NCI-H2081 treated with DMSO at 0.1 percent for 48 hours (cell line): ENCODE data around the gene FAM47A.

Experiments used
- DNase-seq: peaks from one replicate; lab custom pipeline; 2025; lab: John Stamatoyannopoulos, UW

FAM47A gene

DNA sequence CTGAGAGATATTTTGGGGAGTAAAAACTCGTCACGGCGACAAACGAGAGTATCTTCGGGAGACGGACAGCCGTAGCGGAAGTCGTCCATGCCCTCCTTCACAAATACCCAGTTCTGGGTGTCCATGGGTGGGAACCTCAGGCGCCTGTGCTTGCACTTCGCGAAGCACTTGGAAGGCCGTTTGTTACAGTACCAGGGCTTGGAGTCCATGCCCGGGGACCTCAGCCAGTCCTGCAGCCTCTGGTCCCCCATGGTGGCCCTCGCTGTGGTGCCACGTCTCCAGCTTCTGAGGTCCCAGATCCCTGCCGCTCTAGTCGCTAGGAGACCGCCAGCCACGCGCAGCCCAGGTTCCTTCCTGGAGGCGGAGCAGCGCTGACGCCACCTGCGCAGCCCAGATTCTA is at the start of gene FAM47A:
TSS of gene FAM47A (minus strand) at position 287 of the 400 bp plus-strand sequence. CDS start at position 251, 36 bp downstream.
- DNase-seq: no peak

DNA sequence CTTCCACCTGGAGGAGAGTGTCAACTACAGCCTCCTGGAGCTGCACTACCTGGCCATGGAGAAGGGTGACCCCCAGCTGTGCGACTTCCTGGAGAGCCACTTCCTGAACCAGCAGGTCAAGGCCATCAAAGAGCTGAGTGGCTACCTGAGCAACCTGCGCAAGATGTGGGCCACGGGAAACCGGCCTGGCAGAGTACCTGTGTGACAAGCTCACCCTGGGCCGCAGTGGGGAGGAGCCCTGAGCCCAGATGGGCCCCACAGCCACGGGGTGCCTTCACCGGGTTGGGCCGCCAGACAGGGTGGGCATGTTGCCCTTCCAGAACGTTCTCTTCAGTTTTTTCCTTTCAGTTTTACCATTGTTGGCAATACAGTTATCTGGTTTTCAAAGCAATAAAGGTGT is 15.2 kb upstream of the FAM47A start:
- DNase-seq: no peak

DNA sequence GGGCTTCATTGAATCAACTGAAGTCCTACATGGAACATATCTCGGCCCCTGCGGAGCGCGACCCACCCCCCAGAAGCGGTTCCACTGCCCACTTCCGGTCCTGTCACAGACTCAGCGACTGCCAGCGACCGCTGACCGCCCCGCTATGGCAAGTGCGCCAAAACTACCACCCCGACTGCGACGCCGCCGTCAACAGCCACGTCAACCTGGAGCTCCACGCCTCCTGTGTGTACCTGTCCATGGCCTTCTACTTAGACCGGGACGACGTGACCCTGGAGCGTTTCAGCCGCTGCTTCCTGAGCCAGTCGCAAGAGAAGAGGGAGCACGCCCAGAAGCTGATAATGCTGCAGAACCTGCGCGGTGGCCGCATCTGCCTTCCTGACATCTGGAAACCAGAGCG is 14.8 kb upstream of the FAM47A start:
- DNase-seq: no peak

DNA sequence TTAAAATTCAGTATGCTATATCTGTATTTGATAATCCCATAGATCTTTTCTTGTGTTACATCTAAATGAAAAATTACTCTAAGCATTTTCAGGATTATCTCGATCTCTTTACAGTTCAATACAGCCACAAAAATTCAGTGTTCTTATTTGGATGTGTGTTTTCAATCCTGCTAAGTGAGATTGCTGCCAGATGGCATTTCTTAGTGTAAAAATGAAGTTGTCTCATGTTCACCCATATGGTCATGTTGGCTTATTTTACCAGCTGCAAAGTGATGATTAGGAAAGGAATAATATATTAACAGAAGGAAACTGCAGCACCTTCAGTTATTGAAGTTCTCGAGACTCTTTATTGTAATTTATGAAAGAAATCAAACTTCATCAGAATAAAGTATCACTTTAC is 12.1 kb upstream of the FAM47A start:
- DNase-seq: no peak

DNA sequence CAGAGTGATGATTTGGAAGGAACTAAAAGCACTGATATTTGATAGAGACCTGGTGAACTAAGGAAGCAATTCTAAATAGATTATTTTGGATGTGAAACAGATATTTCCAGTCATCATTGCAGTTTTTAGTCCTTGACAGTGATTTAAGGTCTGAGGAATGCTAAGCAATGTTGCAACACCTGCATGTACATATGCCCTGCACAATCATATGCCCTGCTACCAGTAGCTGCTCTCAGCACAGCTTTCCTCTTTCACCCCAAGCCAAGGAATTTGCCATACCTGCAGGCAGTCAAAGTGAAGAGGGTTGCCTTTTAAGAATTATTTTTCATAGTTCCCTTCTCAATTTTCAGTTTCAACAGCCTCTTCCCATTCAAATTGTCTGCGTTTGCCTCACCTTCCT is 8.7 kb upstream of the FAM47A start:
- DNase-seq: no peak

DNA sequence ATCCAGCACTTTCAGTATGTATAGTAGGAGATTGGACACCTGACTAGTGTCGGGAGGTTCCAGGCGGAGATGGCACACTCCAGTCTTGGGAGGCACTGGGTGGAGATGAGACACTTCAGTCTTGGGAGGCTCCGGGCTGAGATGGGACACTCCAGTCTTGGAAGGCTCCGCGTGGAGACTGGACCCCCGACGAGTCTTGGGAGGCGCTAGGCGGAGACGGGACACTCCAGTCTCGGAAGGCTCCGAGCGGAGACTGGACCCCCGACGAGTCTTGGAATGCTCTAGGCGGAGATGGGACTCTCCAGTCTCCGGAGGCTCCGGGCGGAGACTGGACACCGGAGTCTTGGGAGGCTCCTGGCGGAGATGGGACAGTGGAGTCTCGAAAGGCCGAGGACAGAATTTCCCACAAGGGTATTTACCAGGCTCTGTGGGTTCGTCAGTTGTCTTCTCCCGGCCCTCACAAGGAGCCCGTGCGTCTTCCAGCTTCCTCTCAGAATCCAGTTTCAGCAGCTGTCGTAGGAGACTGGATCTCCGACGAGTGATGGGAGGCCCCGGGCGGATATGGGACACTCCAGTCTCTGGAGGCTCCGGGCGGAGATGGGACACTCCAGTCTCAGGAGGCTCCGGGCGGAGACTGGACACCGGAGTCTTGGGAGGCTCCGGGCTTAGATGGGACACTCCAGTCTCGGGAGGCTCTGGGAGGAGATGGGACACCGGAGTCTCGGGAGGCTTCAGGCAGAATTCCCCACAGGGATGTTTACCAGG is 952 bp downstream of the FAM47A start:
- DNase-seq: no peak

DNA sequence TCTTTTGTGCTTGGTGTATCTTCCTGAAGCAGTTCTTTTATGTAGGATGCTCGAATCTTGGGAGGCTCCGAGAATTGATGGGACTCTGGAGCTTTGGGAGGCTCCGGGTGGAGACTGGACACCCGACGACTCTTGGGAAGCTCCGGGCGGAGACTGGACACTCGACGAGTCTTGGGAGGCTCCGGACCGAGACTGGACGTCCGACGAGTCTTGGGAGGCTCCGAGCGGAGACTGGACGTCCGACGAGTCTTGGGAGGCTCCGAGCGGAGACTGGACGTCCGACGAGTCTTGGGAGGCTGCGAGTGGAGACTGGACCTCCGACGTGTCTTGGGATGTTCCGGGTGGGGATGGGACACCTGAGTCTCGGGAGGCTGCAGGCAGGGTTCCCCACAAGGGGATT is 1.6 kb downstream of the FAM47A start:
- DNase-seq: no peak

DNA sequence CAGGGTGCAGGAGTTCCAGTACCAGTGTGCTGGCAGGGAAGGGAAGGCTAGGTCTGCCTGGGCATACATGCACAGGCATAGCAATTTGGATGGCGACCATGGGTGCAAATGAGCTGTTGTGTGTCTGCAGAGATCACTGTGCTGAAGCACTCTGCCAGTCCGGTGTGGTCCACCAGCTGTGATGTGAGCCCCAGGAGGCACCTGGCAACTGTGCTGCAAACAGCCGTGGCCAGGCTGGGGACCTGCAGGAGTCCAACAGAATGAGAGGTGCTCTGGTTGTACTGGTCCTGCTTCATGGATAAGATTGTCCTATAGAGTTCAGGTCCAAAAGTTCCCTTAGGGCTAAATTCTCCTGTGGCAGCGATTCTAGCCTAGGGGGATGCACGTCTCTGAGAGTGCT is 6.1 kb downstream of the FAM47A start:
- no peak for DNase-seq

DNA sequence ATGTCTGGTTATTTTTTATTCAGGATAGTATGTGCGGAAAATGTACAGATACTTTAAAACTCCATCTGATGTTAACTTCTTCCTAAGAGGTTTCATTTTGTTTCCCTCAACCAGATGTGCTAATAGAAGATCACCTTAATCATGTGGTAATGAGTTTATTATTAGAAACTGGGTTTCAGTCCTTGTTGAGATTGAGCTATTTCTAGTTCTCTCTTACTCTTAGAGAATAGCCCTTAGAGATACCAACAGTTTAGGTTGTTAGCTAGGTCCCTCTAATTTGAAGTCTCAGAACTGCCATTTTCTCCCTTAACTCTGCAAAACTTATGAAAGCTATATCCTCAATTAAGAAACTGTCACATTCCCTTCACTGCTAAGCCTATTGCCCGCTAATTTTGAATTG is 13.0 kb downstream of the FAM47A start:
- DNase-seq: no peak

DNA sequence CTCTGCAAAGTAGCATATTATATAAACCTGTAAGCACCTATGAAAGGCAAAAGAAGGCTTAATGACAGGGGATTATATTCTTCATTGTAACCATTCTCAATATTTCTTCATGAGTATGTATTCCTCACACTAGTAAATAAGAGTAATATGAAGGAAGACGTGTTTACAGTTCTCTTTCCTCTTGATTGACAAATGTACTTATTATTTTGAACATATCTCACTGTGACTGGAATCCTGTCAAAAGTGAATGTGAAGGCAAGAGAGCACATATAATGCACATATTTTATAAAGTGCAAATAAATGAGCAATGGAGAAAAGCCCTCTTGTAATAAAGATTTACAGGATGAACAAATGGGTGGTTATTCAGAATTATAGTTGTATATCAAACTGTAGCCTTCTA is 19.7 kb downstream of the FAM47A start:
- no peak for DNase-seq
